ENCODE measurements around the gene MIEF2.

MIEF2 gene

GRCh38 chr17:18259621-18260331 lies 686 bp upstream of the MIEF2 start:
- H3K4me3 ChIP-seq (ENCODE audit: low read depth, low read length): peak overlapping the region; percentile 47
- no peak for TF ChIP-seq CTCF (conservative IDR thresholded peaks at IDR 0.05; ENCODE audit: low read depth, low read length)

GRCh38 chr17:18261146-18261515 lies 669 bp downstream of the MIEF2 start:
- H3K4me3 ChIP-seq (ENCODE audit: low read depth, low read length): peak overlapping the region; percentile 97
- no peak for TF ChIP-seq CTCF (conservative IDR thresholded peaks at IDR 0.05; ENCODE audit: low read depth, low read length)
- DNase-seq (ENCODE audit: low read depth): peak; percentile 48

More at GRCh38 chr17:18259621-18260331, 686 bp upstream of the MIEF2 start:
- DNase-seq (ENCODE audit: low read depth): no peak

DNA sequence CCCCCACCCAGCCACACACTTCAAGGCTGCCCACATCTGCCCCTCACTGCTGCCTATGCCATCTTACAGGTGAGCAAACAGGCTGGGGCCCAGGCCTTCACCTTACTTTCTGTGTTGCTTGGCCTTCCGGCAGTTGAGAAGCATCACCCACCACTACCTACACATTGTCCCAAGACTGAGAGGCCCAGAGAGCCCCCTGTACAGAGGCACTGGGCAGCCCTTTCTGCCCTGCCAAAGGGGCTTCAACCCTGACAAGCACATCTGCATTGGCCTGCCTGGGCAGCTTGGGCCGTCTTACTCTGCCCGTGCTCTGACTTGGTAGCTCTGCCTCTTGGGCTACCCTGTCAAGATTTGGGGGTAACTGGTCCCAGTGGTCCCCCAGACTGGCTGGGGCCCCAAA lies 1.2 kb downstream of the MIEF2 start:
- peak overlapping the region; percentile 97 for H3K4me3 ChIP-seq (ENCODE audit: low read depth, low read length)
- no peak for TF ChIP-seq CTCF (conservative IDR thresholded peaks at IDR 0.05; ENCODE audit: low read depth, low read length)
- no peak for DNase-seq (ENCODE audit: low read depth)

DNA sequence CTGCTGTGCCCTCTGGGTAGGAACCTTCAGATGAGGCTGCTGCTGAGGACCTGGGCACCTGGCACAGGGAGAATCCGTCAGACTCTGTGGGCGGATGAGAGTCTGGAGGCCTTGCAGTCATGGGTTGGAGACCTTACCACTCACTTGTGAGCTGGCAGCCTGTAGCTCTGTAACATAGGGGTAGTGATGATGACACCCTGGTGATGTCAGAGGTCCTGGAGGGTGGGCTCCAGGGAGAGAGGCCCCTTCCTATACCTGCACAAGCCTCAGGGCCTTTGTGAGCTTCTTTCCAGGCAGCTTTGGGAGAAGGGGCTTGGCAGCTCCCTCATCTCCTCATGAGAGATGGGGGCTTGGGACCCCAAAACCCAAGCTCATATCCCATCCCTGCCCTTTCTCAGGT lies 1.6 kb downstream of the MIEF2 start:
- no peak overlapping the region for H3K4me3 ChIP-seq (ENCODE audit: low read depth, low read length)
- TF ChIP-seq CTCF (conservative IDR thresholded peaks at IDR 0.05; ENCODE audit: low read depth, low read length): no peak

DNA sequence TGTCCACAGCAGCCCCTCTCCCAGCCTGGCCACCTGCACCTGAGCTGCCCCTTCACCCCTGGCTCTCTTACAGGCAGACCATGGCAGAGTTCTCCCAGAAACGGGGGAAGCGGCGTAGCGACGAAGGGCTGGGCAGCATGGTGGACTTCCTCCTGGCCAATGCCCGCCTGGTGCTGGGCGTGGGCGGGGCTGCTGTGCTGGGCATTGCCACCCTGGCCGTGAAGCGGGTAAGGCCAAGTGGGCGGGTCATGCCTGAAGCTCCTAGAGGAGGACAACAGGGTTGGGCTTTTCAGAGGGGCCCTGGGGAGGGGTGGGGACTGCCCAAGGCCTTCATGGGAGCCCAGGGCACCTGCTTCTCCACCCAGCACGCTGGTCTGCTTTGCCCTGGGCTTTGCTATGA lies 2.2 kb downstream of the MIEF2 start:
- DNase-seq (ENCODE audit: low read depth): no peak
- TF ChIP-seq CTCF (conservative IDR thresholded peaks at IDR 0.05; ENCODE audit: low read depth, low read length): no peak
- H3K4me3 ChIP-seq (ENCODE audit: low read depth, low read length): no peak overlapping the region

More for the DNA sequence above, 1.6 kb downstream of the MIEF2 start:
- DNase-seq (ENCODE audit: low read depth): no peak

GRCh38 chr17:18263885-18264682 lies 3.6 kb downstream of the MIEF2 start:
- DNase-seq (ENCODE audit: low read depth): no peak
- H3K4me3 ChIP-seq (ENCODE audit: low read depth, low read length): no peak overlapping the region
- TF ChIP-seq CTCF (conservative IDR thresholded peaks at IDR 0.05; ENCODE audit: low read depth, low read length): no peak
